NCI-H345 (cell line): ENCODE measurements around the gene ZNF532.

ENCODE experiments used
- DNase-seq: peaks from one replicate; lab custom pipeline; 2025; lab: John Stamatoyannopoulos, UW

ZNF532 gene

DNA sequence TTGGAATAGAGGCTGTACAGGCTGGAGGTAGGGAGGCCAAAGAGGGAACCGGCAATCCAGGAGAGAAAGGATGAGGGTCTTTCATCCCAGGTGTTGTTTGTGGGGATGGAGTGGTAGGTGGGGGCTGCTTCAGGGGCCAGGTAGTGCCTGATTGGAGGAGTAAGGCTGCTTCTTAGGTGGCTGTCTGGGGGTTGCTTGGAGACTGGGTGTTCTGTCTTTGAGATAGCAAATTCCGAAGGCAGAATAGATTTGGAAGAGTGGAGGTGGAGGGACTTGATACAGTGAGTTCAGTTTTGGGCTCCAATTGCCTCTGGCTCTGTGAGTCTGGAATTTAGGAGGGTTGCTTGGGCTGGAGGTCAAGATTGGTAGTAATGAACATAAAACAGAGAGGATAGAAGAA, 5.9 kb downstream of the ZNF532 start:
- DNase-seq, result no peak

DNA sequence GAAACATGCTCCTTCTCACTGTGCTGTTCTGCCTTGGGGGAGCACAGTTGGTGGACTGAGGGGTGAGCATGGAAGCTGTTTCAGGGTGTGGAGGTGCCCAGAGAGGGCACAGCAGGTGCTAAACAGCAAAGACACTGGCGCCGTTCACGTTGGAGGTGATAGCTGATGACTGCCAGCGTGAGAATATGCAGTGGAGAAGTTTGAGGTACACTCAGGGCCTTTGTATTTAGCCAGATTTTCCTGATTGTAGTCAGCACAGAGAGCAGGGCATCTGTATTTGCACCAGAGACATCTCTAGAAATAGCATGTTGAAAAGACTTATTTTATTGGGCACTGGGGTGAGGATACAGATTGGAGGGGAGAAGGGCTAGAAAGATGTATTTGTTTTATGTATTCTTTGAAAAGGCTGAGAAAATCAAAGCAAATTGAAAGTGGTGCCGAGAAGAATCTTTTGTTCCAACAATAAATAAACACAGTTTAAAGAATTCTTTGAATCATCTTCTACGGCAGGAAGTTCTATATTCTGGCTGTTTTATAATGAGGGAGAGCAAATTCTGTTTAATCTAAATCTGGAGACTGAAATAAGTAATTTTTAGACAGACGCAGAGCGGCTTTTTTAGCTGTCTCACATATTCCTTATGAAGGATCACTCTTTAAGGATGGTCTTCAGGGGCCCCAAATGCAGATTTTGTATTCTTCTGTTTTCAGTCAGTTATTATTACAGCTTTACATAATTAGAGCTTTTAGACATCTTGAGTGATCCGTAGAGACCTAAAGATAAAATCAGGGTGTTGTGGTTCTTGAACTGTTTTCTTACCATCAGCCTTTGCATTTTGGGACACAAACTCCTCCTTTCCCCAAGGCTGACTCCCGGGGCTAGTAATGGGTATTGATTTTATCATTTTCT, 7.1 kb downstream of the ZNF532 start:
- no peak for DNase-seq

DNA sequence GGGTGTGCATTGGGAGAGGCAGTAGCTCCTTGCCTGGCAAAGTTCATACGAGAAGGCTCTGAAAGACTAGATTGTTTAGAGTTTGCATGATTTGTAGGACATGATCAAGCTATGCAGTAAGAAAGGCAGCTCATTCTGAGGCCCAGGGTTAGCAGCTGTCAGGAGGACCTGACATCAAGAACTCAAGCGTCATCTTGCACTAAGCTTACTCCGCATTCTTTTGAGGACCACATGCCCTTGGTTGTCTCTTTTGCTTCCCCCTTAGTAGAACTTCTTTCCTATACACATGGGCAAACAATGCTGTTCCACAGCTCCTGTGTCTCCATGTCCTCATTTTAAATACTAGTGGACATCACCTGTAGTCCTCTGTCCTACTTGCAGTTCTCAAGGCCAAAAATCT, 14.0 kb downstream of the ZNF532 start:
- no peak for DNase-seq

DNA sequence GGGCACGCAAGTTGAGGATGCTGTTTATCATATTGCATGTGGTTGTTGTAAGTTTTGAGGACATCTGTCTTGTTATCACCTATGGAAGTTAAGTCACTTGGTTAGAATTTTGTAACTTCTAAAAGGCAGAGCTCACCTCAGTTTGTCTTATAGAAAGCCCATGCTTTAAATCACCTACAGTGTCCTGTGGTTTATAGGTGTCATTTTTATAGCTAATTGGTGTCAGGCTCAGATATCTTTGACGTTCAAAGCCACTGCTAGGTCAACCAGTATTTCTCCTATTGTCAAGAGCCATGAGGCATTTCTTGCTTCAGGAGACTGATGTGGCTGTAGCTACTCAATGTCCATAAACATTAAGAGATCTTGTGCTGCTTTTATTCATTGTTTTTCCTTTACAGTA, 16.8 kb downstream of the ZNF532 start:
- no peak for DNase-seq

DNA sequence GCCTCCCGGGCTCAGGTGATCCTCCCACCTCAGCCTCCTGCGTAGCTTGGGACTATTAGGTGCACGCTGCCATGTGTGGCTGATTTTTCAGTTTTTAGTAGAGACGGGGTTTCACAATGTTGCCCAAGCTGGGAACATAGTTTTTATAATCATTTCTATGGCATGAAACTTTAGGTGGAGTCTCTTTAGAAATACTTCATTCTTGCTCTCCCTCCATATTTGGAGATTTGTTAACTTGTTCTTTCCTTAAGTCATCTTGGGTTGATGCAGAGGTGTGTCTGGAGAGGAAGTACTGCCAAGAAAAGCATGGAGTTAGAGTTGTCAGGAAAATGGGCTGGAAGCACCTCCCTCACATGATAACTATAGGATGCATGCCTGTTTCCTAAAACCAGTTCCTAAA, 17.4 kb downstream of the ZNF532 start:
- no peak for DNase-seq

DNA sequence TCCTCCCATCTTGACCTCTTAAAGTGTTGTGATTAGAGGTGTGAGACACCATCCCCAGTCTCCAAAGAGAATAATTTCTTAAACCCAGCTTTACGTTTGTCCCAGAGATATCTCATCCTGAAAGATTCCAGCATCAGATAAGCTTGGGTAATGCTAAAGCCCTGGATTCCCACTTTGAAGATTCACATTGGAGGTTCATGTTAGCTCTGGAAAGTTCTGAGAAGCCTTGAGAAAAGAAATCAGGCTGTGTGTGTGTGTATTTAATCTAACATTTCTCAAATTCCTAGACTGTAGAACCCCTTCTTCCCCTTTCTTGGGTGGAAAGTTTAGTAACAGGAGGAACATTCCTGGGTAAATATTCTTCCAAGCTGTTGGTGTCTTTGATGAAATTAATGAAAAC, 18.0 kb downstream of the ZNF532 start:
- no peak for DNase-seq

DNA sequence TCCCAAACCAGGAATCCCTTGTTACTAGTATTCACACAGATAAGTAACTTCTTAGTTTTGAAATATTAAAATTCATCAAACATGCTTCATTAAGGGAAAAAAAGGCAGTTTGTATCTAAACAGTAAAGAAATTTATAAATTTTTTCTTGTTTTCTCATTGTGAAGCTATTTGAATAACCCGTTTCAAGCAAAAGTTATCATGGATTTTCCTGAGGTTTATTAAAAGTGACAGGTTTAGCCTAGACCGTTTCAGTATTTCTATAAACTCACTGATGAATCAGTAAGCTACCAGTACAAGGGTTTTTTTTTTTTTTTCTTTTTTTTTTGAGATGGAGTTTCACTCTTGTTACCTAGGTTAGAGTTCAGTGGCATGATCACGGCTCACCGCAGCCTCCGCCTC, 20.0 kb downstream of the ZNF532 start:
- no peak for DNase-seq

DNA sequence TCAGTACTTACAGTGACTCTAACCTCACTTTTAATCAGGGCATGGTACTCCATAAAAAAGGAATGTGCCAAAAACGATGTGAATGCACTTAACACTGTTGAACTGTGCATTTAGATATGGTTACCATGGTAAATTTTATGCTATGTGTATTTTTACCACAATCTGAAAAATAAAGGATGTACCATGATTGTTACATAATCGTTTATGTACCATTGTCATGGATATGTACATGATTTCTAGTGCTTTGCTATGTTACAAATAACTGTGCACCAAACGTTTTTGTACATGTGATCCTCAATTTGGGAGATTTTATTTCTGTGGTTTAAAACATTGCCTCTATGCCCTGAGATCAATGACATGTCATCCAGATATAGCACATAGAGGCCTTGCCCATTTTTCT, 21.8 kb downstream of the ZNF532 start:
- no peak for DNase-seq

DNA sequence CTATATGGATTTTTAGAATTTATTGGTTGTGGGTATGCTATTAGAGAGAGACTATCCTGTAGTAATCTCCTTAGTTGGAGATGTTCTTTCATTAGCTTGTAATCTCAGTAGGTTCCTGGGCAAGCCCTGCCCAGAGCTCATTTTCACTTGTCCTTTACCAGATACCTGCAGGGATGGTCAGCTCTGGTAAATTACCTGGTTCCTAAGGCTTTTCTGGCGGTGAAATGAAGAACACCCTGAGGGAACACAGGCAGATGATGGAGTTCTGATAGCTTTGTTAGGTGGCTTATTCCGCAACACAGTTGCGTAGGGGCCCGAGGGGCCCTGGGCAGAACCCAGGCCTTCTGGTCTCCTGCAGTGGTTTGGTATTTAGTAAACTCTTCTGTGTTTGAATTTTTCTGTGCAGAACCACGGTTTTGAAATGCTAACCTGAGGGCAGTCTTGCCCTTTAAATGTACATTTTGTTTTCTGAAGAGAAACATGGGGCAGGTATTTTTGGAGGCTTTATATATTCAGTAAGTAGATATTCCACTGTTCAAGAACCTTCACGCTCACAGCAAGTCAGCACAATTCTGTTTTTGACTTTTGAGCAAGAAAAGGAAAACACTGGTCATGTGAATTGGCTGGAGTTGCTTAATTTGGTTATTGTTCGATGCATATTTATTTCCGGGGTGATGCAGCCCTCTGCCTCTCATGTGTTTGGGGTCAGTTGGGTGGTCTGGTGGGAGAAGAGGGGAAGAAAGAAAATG, 22.4 kb downstream of the ZNF532 start:
- no peak for DNase-seq

DNA sequence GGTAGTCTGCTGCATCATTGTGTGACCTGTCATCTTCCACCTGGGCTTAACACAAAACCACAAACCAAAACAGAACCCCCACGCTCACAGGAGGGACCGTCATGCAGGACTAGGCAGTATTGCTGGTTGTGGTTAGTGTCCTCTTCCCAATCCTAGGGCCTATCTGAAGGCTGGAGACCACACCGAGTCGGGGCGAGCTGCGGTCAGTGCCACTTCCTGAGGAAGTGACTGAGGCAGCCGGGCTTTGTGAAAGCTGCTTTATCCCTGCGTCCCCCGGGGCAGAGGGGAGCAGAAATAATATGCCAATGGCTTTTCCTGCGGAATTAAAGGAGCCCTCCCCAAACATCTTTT, 22.9 kb downstream of the ZNF532 start:
- no peak for DNase-seq

DNA sequence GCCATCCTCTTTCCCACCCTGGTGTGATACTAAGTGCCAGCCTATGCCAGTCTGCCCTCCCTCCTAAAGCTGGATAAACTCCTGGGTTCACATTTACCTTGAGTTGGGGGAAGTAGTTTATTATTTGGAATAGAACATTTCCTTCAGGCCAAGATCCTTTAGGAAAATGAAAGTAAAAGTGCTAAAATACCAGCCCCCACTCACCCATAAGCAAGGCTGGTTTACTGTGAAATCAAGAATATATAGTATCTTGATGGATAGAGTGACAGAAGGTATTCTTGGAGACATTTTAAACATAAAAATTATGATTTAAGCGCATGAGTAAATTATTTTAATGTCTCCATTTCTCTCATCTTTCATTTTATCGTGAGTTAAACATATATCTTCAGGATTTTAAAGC, 27.1 kb downstream of the ZNF532 start:
- DNase-seq, result no peak

DNA sequence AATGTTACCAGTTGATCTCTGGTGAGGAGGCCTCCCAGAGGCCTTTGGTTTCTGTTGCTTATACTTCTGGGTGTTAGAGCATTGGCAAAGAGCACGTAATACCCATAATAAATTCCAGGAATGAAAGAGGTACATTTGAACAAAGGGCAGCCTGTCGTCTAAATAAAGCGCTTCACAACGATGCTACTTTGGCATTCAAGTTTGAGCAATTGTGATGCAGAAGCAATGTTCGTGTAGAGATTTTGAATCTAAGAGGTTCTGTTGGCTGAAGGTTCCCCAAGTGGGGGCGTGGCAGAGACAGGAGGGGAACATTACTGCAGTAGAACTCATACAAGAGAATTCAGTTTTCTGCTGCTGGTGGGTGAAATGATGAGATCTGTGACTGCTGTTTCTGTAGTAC, 27.8 kb downstream of the ZNF532 start:
- no peak for DNase-seq

DNA sequence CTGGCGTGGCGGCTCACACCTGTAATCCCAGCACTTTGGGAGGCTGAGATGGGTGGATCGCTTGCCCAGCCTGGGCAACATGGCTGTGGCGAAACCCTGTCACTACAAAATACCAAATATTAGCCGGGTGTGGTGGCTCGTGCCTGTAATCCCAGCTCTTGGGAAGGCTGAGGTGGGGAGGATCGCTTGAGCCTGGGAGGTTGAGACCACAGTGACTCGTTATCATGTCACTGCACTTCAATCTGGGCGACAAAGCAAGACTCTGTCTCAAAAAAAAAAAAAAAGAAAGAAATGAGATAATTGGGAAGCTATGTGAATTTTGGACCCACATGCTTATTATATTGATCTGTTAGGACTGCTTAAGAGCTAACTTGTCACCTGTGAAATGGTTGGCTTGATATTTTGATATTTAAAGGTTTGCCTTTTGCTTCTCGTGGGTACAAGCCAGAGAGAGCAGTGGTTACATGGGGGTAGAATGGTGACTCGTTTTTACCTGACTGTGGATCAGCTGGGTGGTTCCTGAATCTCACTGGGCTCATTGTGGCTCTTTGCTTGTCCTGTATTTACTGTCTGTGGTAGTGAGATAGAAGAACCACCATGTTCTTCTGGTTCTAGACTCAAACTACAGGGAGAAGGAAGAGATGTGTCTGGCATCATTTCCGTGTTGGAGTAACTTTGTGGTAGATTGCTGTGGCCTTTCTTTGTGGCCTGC, 28.9 kb downstream of the ZNF532 start:
- DNase-seq, result no peak

DNA sequence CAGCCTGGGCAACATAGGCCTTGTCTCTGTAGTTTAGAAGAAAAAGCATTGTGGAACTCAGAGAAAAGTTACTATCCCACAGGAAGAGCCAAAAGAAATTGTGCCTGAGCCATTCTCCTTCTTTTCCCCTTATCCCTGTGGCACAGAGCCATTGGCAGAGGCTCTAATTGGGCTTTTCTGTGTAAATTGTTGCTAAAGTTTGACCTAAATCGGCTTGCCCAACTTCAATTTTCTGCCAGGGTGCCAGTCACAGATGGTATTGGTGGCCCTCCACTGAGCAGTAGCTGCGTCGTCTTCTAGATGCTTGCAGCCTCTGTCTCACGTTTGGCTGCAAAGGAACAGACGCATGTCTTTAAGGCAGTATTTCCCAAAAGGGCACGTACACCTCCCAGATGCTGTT, 30.3 kb downstream of the ZNF532 start:
- no peak for DNase-seq

DNA sequence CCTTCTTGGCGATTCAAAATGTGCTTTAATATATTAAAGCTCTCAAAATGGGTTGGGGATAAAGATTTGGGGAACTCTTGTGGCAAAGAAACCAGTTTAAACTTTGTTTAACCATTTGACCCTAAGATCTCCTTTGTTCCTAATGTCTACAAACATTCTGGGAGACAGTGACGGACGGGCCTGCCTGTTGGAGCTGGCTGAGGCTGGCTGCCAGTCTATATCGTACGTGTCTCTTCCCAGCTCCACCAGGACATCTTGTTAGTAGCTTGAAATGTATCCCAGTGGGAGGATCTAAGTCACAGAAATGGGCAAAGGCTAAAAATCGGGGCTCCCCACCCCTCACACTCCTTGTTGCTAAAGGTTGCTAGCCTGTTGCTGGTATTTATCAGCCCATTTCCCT, 30.7 kb downstream of the ZNF532 start:
- no peak for DNase-seq

DNA sequence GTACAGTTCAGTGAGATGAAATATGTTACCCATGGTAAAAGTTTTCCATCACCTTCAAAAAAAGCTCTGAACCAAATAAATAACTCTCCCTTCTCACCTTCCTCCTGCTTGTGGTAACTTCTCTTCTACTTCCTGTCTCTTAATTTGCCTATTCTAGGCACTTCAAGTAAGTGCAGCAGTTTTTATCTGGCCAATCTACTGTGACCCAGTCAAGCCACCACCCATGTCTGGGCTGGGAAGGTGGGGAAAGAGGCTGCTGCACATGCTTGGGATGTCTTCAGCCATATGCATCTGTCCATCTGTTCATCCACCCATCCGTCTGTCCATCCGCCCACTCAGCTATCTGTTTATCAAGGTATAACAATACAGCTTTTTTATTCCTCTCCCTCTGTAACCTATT, 31.6 kb downstream of the ZNF532 start:
- DNase-seq, result no peak

DNA sequence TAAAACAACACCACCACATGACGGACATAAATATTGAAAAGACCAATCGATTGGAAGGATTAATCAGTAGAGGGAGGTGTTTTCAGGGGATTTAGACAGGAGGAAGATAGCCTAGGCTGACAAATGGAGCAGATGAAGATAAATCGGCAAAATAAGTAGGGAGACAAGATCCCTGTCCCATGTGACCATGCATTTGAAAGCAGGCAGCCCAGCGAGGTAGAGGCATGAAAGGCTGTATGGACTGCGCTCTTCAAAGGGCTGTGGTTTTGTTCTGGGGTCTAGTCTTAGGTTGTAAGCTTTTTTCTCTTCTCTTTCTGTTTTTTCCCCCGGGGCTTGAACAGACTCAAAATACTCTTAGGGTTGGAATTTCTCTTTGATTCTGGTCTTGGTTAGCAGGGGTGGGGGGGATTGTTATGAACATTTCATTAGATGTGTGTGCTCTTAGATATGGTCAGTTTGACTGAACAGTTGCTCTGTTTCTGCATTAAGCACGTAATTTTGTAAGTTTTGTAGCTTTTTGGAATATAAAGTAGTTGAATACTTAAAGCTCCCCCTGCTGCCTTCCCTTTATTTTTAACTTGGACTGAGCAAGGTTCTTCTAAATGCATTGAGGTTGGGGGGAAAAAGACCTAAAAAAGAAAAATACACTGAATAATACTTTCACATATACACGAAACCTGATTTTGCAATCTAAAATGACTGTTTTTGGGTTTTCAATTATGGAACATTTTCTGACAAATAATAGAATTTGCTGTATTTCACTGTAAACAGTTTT, 32.2 kb downstream of the ZNF532 start:
- DNase-seq, result no peak

DNA sequence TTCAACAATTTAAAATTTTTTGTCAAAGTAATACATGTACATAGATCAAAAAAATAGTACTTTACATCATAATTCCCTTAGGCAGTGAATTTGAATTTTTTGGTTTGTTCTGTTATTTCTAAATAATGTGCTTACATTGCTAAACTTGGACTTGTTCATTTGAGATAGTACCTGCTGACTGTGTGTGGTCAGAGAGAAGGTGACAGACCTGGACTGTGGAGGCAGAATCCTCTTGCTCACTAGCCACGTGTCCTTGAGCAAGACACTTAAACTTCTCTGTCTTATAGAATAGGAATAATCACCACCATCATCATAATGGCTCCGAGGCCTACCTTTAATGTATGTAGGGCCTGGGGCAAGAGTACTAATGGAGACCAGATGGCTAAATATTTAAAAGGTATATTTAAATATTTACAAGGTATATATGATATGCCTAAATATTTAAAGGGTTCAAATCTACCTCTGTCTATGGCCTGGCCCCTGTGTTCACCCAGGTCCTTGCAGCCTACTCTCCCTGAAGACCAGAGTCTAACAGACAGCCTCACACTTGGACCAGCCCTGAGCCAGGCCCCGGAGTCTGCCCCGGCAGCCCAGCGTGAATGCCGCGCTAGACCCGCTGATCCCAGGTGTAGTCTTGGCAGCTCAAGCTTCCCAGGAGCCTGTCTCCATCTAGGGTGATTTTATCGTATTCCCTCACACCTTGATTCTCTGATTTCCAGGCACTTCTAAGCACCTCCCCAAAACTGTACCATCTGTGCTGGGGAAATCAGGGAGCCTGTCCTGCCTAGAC, 33.5 kb downstream of the ZNF532 start:
- DNase-seq, result no peak

DNA sequence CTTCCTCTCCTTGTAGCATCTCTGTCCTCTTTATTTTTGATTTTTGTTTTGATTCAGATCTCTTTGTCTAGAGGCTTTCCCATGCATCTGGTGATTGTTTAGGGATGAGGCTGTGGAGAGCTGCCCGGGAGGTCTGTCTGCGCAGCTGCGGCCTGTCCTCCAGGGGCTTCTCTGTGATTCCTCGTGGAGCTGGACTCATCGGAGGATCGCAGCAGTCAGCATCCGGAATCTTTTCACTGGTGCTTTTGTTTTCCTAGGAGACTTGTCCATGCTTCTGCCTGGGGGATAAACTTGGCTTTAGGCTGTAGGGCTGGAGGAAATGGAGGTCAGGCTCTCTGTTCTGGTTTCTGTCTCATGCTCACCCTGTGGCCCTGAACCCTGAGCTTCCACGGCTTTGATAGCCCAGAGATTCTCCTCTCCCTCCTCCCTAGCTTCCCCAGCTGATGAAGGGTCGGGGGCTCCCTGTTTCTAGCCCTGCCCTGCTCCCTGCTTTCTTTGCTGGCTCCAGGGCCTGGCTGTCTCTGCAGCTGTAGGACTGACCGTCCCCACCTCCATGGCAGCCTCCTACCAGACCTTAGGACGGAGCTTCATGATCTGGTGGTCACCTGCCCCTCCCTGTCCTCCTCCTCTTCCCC, 35.5 kb downstream of the ZNF532 start:
- no peak for DNase-seq

DNA sequence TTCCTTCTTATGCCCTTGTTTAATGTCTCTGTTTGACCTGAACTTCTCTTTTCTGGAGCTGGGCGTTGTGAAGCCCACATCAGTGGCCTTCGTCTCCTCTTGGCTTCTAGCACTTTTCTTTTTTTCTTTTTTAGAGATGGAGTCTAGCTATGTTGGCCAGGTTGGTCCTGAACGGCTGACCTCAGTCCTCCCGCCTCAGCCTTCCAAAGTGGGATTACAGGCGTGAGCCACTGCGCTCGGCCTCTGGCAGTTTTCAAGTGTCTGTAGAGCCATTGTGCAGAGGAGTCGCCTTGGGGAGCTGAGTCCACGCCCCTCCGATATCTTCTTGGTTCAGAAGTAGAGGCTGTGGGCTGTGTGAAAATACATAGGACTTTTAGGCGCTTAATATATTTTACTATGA, 36.5 kb downstream of the ZNF532 start:
- DNase-seq, result no peak

DNA sequence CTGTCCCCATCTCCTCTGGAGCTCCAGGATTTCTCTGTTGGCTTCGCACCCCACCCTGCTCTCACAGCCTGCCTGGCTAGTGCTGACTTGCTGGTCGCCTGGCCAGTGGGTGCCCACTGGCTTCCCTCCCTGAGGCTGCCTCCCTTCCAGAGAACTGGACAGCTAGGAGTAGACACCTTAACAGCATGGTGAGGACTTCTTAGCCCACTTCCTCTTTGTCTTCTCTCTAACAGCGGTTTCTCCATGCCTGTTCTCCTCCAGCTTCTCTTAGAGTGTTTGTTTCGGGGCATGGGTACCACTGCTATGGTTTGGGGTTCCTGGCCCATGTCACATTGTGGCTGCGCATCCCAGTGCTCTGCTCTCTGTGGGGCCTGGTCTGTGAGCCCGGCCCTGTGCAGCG, 37.1 kb downstream of the ZNF532 start:
- DNase-seq, result no peak
